Stimulated activated naive CD8-positive, alpha-beta T cell treated with anti-CD3 and anti-CD28 coated beads, Interleukin-15, amount 100 ng/mL, for 72 hours (primary cell): ENCODE measurements around the gene LDLRAD4.

Source experiments
- ATAC-seq: fragments of 150-1000 bp; cut with Tn5 transposase; 2 replicates; pipeline ENCODE4 v1.10.0; 2021; ENCODE audit warnings: mild to moderate bottlenecking, moderate library complexity
- DNase-seq, 2 donors: peaks; one replicate each; pipeline ENCODE4 v3.0.0; 2021 to 2022
- H3K27ac Mint-ChIP-seq, 2 donors: one replicate each; pipeline ENCODE4 v1.8.0; 2022; ENCODE audit warnings: mild to moderate bottlenecking in 2 of 2, mixed read lengths in 2 of 2, moderate library complexity in 2 of 2
- H3K27me3 Mint-ChIP-seq: one replicate; pipeline ENCODE4 v1.8.0; 2022; ENCODE audit warnings: mixed read lengths
- H3K4me1 Mint-ChIP-seq: one replicate; pipeline ENCODE4 v1.8.0; 2022; ENCODE audit warnings: mild to moderate bottlenecking, mixed read lengths
- H3K4me3 Mint-ChIP-seq, 2 donors: one replicate each; pipeline ENCODE4 v1.8.0; 2022; ENCODE audit warnings: mild to moderate bottlenecking in 2 of 2, mixed read lengths in 2 of 2, moderate library complexity in 1 of 2
- H3K9me3 Mint-ChIP-seq, 2 donors: one replicate each; pipeline ENCODE4 v1.8.0; 2022; ENCODE audit warnings: mixed read lengths in 2 of 2

The LDLRAD4 gene

GRCh38 chr18:13379930-13380690, 161.6 kb downstream of the LDLRAD4 start:
- no peak for ATAC-seq
- H3K4me3 Mint-ChIP-seq, result no peak overlapping the region
- H3K9me3 Mint-ChIP-seq, result peaks cover 0 to 5% of the 10 kb centered on the region in 2 donors
- no peak overlapping the region for H3K27ac Mint-ChIP-seq
- H3K27me3 Mint-ChIP-seq, result no peaks in the 10 kb centered on the region
- no peak for DNase-seq
- peaks cover 89% of the 10 kb centered on the region for H3K4me1 Mint-ChIP-seq

GRCh38 chr18:13380691-13381070, 162.1 kb downstream of the LDLRAD4 start:
- Mint-ChIP-seq H3K9me3 (peaks cover 0 to 5% of the 10 kb centered on the region in 2 donors), H3K27me3 (no peaks in the 10 kb centered on the region), H3K4me1 (peaks cover 84% of the 10 kb centered on the region), H3K27ac (peak overlapping the region in 1 of 2 donors; percentile 86), H3K4me3 (no peak overlapping the region)
- ATAC-seq (no peak), DNase-seq (no peak)

- Mint-ChIP-seq H3K4me3 (peak overlapping the region; percentile 85 to 93), H3K27me3 (no peaks in the 10 kb centered on the region), H3K4me1 (peaks cover 77% of the 10 kb centered on the region), H3K27ac (peak overlapping the region; percentile 98 to 99), H3K9me3 (peaks cover 0 to 5% of the 10 kb centered on the region in 2 donors)
- DNase-seq, result no peak
- no peak for ATAC-seq
These were observed 162.8 kb downstream of the LDLRAD4 start for GRCh38 chr18:13381331-13381730.

GRCh38 chr18:13381944-13382365, 163.4 kb downstream of the LDLRAD4 start:
- H3K4me3 Mint-ChIP-seq, result peak overlapping the region; percentile 85 to 93
- no peaks in the 10 kb centered on the region for H3K27me3 Mint-ChIP-seq
- peak overlapping the region; percentile 98 to 99 for H3K27ac Mint-ChIP-seq
- ATAC-seq (peak; percentile 61), DNase-seq (peak in 1 of 2 donors; percentile 52)
- H3K9me3 Mint-ChIP-seq, result peaks cover 0 to 5% of the 10 kb centered on the region in 2 donors
- H3K4me1 Mint-ChIP-seq, result peaks cover 71% of the 10 kb centered on the region

- peaks cover 66% of the 10 kb centered on the region for H3K4me1 Mint-ChIP-seq
- peak; percentile 78 for ATAC-seq
- peak in 1 of 2 donors; percentile 38 for DNase-seq
- peak overlapping the region; percentile 98 to 99 for H3K27ac Mint-ChIP-seq
- H3K27me3 Mint-ChIP-seq, result no peaks in the 10 kb centered on the region
- peak overlapping the region; percentile 85 to 93 for H3K4me3 Mint-ChIP-seq
- peaks cover 0 to 5% of the 10 kb centered on the region in 2 donors for H3K9me3 Mint-ChIP-seq
These were observed 163.9 kb downstream of the LDLRAD4 start for GRCh38 chr18:13382366-13382953.

- Mint-ChIP-seq H3K27ac (peak overlapping the region; percentile 98 to 99), H3K9me3 (peaks cover 0 to 5% of the 10 kb centered on the region in 2 donors), H3K4me3 (peak overlapping the region; percentile 85 to 93), H3K4me1 (peaks cover 58% of the 10 kb centered on the region), H3K27me3 (no peaks in the 10 kb centered on the region)
- peak; percentile 48 for ATAC-seq
- DNase-seq, result no peak
These were observed 164.6 kb downstream of the LDLRAD4 start for GRCh38 chr18:13382954-13383827.

- ATAC-seq (peak; percentile 21), DNase-seq (no peak)
- H3K27me3 Mint-ChIP-seq, result no peaks in the 10 kb centered on the region
- H3K4me3 Mint-ChIP-seq, result no peak overlapping the region
- H3K27ac Mint-ChIP-seq, result peak overlapping the region in 1 of 2 donors; percentile 77
- peaks cover 0 to 5% of the 10 kb centered on the region in 2 donors for H3K9me3 Mint-ChIP-seq
- peaks cover 28% of the 10 kb centered on the region for H3K4me1 Mint-ChIP-seq
These were observed 168.6 kb downstream of the LDLRAD4 start for GRCh38 chr18:13386891-13387801.

- peaks cover 23% of the 10 kb centered on the region for H3K4me1 Mint-ChIP-seq
- no peak for ATAC-seq
These were observed 169.4 kb downstream of the LDLRAD4 start for GRCh38 chr18:13387855-13388548.

GRCh38 chr18:13388586-13389490, 170.3 kb downstream of the LDLRAD4 start:
- peaks cover 23% of the 10 kb centered on the region for H3K4me1 Mint-ChIP-seq
- no peak for DNase-seq

More at GRCh38 chr18:13387855-13388548, 169.4 kb downstream of the LDLRAD4 start:
- Mint-ChIP-seq H3K27ac (no peak overlapping the region), H3K4me3 (no peak overlapping the region), H3K9me3 (peaks cover 0 to 5% of the 10 kb centered on the region in 2 donors), H3K27me3 (no peaks in the 10 kb centered on the region)
- DNase-seq, result no peak

GRCh38 chr18:13389491-13390131, 171.1 kb downstream of the LDLRAD4 start:
- Mint-ChIP-seq H3K9me3 (peaks cover 0 to 1% of the 10 kb centered on the region in 2 donors), H3K27me3 (no peaks in the 10 kb centered on the region), H3K27ac (peak overlapping the region in 1 of 2 donors; percentile 1), H3K4me3 (no peak overlapping the region), H3K4me1 (peaks cover 21% of the 10 kb centered on the region)
- no peak for ATAC-seq
- DNase-seq, result no peak

More at GRCh38 chr18:13388586-13389490, 170.3 kb downstream of the LDLRAD4 start:
- Mint-ChIP-seq H3K27me3 (no peaks in the 10 kb centered on the region), H3K4me3 (no peak overlapping the region), H3K27ac (peak overlapping the region; percentile 1 to 33), H3K9me3 (peaks cover 0 to 5% of the 10 kb centered on the region in 2 donors)
- ATAC-seq, result peak; percentile 23

- DNase-seq (no peak), ATAC-seq (no peak)
- Mint-ChIP-seq H3K4me3 (no peak overlapping the region), H3K9me3 (no peaks in the 10 kb centered on the region), H3K27me3 (no peaks in the 10 kb centered on the region), H3K27ac (no peak overlapping the region), H3K4me1 (peaks cover 25% of the 10 kb centered on the region)
These were observed 171.6 kb downstream of the LDLRAD4 start for GRCh38 chr18:13390196-13390595.

- no peak overlapping the region for H3K4me3 Mint-ChIP-seq
- no peak for ATAC-seq
- H3K27me3 Mint-ChIP-seq, result no peaks in the 10 kb centered on the region
- H3K9me3 Mint-ChIP-seq, result no peaks in the 10 kb centered on the region
- DNase-seq, result no peak
- no peak overlapping the region for H3K27ac Mint-ChIP-seq
- H3K4me1 Mint-ChIP-seq, result peaks cover 25% of the 10 kb centered on the region
These were observed 172.2 kb downstream of the LDLRAD4 start for GRCh38 chr18:13390711-13391110.
